COLO668 (cell line): ENCODE measurements around the gene SCN10A.

Experiments
- DNase-seq: peaks from one replicate; lab custom pipeline; 2025; ENCODE audit not compliant: unreplicated experiment; lab: John Stamatoyannopoulos, UW

The SCN10A gene

GRCh38 chr3:38653685-38654537 is 162.1 kb downstream of the SCN10A start:
- DNase-seq: no peak

GRCh38 chr3:38652934-38653333 is 163.1 kb downstream of the SCN10A start:
- no peak for DNase-seq

GRCh38 chr3:38651153-38651789 is 164.7 kb downstream of the SCN10A start:
- peak; percentile 33 for DNase-seq

GRCh38 chr3:38650248-38650951 is 165.6 kb downstream of the SCN10A start:
- DNase-seq: no peak

- peak; percentile 14 for DNase-seq
These were observed 166.3 kb downstream of the SCN10A start, which contains the start of gene SCN5A for GRCh38 chr3:38649500-38650247. TSS of gene SCN5A (minus strand) at chr3:38649687. CDS start at chr3:38633307, 16,380 bp downstream.

GRCh38 chr3:38648659-38649499 is 167.1 kb downstream of the SCN10A start:
- DNase-seq: no peak

- no peak for DNase-seq
These were observed 167.9 kb downstream of the SCN10A start for GRCh38 chr3:38648024-38648658.

- DNase-seq: no peak
These were observed 168.6 kb downstream of the SCN10A start for GRCh38 chr3:38647217-38647970.
